GM13977 (cell line): ENCODE measurements around the gene AK9.

Experiments
- DNase-seq: peaks from one replicate; pipeline ENCODE4 v3.0.0; 2012; ENCODE audit warnings: low spot score
- in situ Hi-C: fragments of 300-500 bp; cut with MboI; formaldehyde crosslinking; loops from one replicate; pipeline ENCODE4 v1.12.0; 2022; ENCODE audit warnings: low sequenced_read_pairs, low pct_unique_long_range_greater_than_20kb, mixed read lengths, inconsistent platforms; ENCODE audit not compliant: unreplicated experiment
- TF ChIP-seq, protein P1 (sequence below): IDR thresholded peaks from 2 replicates; pipeline ENCODE4 v1.5.1; 2012; ENCODE audit warnings: mild to moderate bottlenecking, control low read depth; ENCODE audit not compliant: insufficient read depth; ENCODE audit errors: extremely low read depth, missing control alignments

Gene AK9

DNA sequence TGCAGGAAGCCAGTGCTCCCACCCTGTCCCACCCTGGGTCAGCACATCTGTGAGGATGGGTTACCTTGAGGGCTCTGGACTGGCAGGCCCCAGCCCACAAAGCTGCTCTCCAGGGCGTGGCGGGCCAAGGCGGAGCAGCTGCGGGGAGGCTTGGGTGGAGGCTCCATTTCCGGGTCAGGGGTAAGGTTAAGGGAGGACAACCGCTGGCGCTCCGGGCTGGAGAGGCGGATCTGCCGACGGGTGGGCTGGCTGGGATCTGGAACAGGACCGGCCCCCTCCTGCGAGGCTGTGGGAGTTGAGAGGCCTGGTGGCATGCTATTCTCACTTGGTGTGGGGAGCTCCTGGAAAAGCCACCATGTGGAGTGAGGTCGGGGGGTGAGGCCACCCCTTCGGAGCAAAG, 244.9 kb downstream of the AK9 start:
- no peak for DNase-seq
- TF ChIP-seq, protein P1, sequence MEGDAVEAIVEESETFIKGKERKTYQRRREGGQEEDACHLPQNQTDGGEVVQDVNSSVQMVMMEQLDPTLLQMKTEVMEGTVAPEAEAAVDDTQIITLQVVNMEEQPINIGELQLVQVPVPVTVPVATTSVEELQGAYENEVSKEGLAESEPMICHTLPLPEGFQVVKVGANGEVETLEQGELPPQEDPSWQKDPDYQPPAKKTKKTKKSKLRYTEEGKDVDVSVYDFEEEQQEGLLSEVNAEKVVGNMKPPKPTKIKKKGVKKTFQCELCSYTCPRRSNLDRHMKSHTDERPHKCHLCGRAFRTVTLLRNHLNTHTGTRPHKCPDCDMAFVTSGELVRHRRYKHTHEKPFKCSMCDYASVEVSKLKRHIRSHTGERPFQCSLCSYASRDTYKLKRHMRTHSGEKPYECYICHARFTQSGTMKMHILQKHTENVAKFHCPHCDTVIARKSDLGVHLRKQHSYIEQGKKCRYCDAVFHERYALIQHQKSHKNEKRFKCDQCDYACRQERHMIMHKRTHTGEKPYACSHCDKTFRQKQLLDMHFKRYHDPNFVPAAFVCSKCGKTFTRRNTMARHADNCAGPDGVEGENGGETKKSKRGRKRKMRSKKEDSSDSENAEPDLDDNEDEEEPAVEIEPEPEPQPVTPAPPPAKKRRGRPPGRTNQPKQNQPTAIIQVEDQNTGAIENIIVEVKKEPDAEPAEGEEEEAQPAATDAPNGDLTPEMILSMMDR = no peak
- in situ Hi-C loops = no loop called here

DNA sequence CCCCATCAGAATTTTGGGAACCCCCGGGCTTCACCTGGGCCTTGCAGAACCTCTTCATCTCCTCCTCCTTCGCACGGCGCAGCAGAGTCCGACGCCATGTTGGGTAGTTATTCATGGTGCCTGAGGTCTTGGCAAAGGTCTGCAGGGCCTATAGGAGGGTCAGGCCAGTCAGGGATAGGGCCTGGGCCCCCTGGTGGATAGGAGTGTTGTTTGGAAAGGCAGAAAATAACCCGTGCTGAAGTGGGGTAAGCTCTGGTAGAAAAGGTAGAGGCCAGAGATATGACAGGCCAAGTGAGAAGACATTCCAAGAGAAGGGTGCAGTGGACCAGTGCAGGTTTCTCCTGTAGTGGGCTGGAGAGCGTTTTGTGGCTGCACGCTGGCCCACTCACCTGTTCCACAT, 245.6 kb downstream of the AK9 start:
- TF ChIP-seq, protein P1 = no peak
- in situ Hi-C loops = no loop called here
- DNase-seq = no peak

DNA sequence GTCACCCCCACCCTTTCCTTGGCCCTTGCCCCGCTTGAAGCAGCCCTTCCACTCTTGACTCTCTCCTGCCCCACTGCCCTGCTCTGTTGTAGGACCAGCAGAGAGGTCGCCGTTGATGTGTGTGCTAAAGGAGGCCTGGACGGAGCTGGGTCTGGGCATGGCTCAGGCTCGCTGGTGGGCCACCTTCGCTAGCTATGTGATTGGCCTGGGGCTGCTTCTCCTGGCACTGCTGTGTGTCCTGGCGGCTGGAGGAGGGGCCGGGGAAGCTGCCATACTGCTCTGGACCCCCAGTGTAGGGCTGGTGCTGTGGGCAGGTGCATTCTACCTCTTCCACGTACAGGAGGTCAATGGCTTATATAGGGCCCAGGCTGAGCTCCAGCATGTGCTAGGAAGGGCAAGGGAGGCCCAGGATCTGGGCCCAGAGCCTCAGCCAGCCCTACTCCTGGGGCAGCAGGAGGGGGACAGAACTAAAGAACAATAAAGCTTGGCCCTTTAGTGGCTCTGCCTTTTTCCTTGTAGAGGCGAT, 247.5 kb downstream of the AK9 start:
- no peak for DNase-seq
- TF ChIP-seq, protein P1 = no peak
- in situ Hi-C loops = no loop called here
